WERI-Rb-1 (cell line): ENCODE measurements around the gene FBXW8.
A peak's percentile ranks its signal among the peaks of the same experiment; 100 is the strongest.

ENCODE experiments used
- DNase-seq: peaks from one replicate; pipeline ENCODE4 v3.0.0-alpha.2; 2020
- H3K27ac ChIP-seq: fragments of 250-450 bp; sonication (Bioruptor Pico); 2 replicates; pipeline ENCODE4 v1.5.1; 2020; ENCODE audit warnings: mild to moderate bottlenecking, moderate library complexity
- H3K27me3 ChIP-seq: fragments of 250-450 bp; sonication (Bioruptor Pico); 2 replicates; pipeline ENCODE4 v1.5.1; 2021; ENCODE audit warnings: mild to moderate bottlenecking, low read depth, moderate library complexity; ENCODE audit not compliant: insufficient read depth, severe bottlenecking
- H3K36me3 ChIP-seq: fragments of 250-450 bp; sonication (Bioruptor Pico); 2 replicates; pipeline ENCODE4 v1.5.1; 2020; ENCODE audit warnings: mild to moderate bottlenecking, moderate library complexity
- H3K4me3 ChIP-seq: 2 replicates; pipeline ENCODE4 v1.5.1; 2011; ENCODE audit warnings: low read depth, mild to moderate bottlenecking, control low read depth, low read length
- H3K9me3 ChIP-seq: fragments of 250-450 bp; sonication (Bioruptor Pico); 2 replicates; pipeline ENCODE4 v1.5.1; 2021; ENCODE audit warnings: mild to moderate bottlenecking, moderate library complexity; ENCODE audit not compliant: severe bottlenecking
- CTCF ChIP-seq: IDR thresholded peaks from 2 replicates; pipeline ENCODE4 v1.5.1; 2011; ENCODE audit warnings: low read depth, mild to moderate bottlenecking, control low read depth, inconsistent platforms, low read length

The FBXW8 gene

GRCh38 chr12:117047810-117048584 lies 137.2 kb downstream of the FBXW8 start:
- Histone ChIP-seq H3K27me3 (no peaks in the 10 kb centered on the region), H3K4me3 (no peak overlapping the region), H3K9me3 (no peaks in the 10 kb centered on the region), H3K36me3 (no peaks in the 10 kb centered on the region), H3K27ac (no peak overlapping the region)
- DNase-seq: no peak
- TF ChIP-seq CTCF: no peak

- H3K36me3 ChIP-seq: no peaks in the 10 kb centered on the region
- no peak for TF ChIP-seq CTCF
- H3K9me3 ChIP-seq: no peaks in the 10 kb centered on the region
- H3K27me3 ChIP-seq: no peaks in the 10 kb centered on the region
- H3K27ac ChIP-seq: no peak overlapping the region
- H3K4me3 ChIP-seq: no peak overlapping the region
- no peak for DNase-seq
Observed at GRCh38 chr12:117048585-117048904, 137.8 kb downstream of the FBXW8 start.

- Histone ChIP-seq H3K9me3 (no peaks in the 10 kb centered on the region), H3K4me3 (no peak overlapping the region), H3K36me3 (no peaks in the 10 kb centered on the region), H3K27me3 (no peaks in the 10 kb centered on the region), H3K27ac (no peak overlapping the region)
- DNase-seq: no peak
- no peak for TF ChIP-seq CTCF
Observed at GRCh38 chr12:117049295-117049694, 138.5 kb downstream of the FBXW8 start.

- Histone ChIP-seq H3K4me3 (no peak overlapping the region), H3K9me3 (no peaks in the 10 kb centered on the region), H3K36me3 (no peaks in the 10 kb centered on the region), H3K27ac (no peak overlapping the region), H3K27me3 (no peaks in the 10 kb centered on the region)
- no peak for DNase-seq
- TF ChIP-seq CTCF: no peak
Observed at GRCh38 chr12:117050060-117050459, 139.3 kb downstream of the FBXW8 start.

GRCh38 chr12:117051380-117051779 lies 140.6 kb downstream of the FBXW8 start:
- peak; percentile 53 for DNase-seq
- H3K27ac ChIP-seq: peak overlapping the region; percentile 66

More at GRCh38 chr12:117051380-117051779, 140.6 kb downstream of the FBXW8 start:
- TF ChIP-seq CTCF: no peak
- Histone ChIP-seq H3K27me3 (no peaks in the 10 kb centered on the region), H3K9me3 (no peaks in the 10 kb centered on the region), H3K36me3 (no peaks in the 10 kb centered on the region), H3K4me3 (peak overlapping the region; percentile 35)
